Endothelial cell of umbilical vein (primary cell): ENCODE results near the gene HOXB2. TPM values are rescaled to one million over a fixed set of nuclear protein-coding genes. Genes with fewer than 3 reads are reported as not detected.

Experiments
- BruUV-seq: library from RNA; stranded (reverse); fragments of 400-500 nt; replicated peaks from 2 replicates; lab custom pipeline; 2021; lab: Mats Ljungman, UMichigan
- CTCF ChIA-PET: fragments of 300-600, 350-600 bp; sonication (Branson Sonifier 250); formaldehyde crosslinking; loops from one replicate; lab custom pipeline; 2021; ENCODE audit warnings: antibody characterized with exemption, inconsistent platforms; lab: Charles Lee
- POLR2A ChIA-PET: fragments of 300-600, 350-600 bp; sonication (Branson Sonifier 250); formaldehyde crosslinking; loops from one replicate; lab custom pipeline; 2021; ENCODE audit warnings: antibody characterized with exemption, inconsistent platforms; lab: Charles Lee
- DNase-seq: peaks from one replicate; pipeline ENCODE4 v3.0.0-alpha.2; 2011; ENCODE audit warnings: low read depth, low spot score
- FAIRE-seq: peaks from 2 replicates; lab custom pipeline; 2011; peaks lifted over from hg19 to GRCh38; lab: Jason Lieb, UNC
- H2AFZ ChIP-seq: 2 replicates; pipeline ENCODE4 v1.6.0; 2012; ENCODE audit warnings: low read depth, low read length, control low read depth, inconsistent platforms
- H3K27ac ChIP-seq: 2 replicates; pipeline ENCODE4 v1.5.1; 2011; ENCODE audit warnings: low read depth, mild to moderate bottlenecking, control low read depth, low read length, moderate library complexity; ENCODE audit not compliant: insufficient read depth
- H3K27me3 ChIP-seq, 2 experiments: 2 replicates each; pipeline versions ENCODE4 v1.6.0 to v1.6.1; 2011; ENCODE audit warnings: low read length in 2 of 2, mixed read lengths in 1 of 2; ENCODE audit not compliant: control insufficient read depth in 2 of 2, insufficient read depth in 2 of 2
- H3K36me3 ChIP-seq, 2 experiments: 2 replicates in 1 of 2; 3 replicates in 1 of 2; pipeline ENCODE4 v1.5.1; 2011; ENCODE audit warnings: low read length in 2 of 2, mild to moderate bottlenecking in 1 of 2, moderate library complexity in 1 of 2; ENCODE audit not compliant: control insufficient read depth in 2 of 2, insufficient read depth in 2 of 2; ENCODE audit errors: extremely low read depth in 1 of 2
- H3K4me1 ChIP-seq: 3 replicates; pipeline ENCODE4 v1.5.1; 2011; ENCODE audit warnings: mild to moderate bottlenecking, low read length; ENCODE audit not compliant: control insufficient read depth, insufficient read depth; ENCODE audit errors: extremely low read depth
- H3K4me2 ChIP-seq: 2 replicates; pipeline ENCODE4 v1.6.1; 2011; ENCODE audit warnings: low read length, control low read depth, mixed read lengths; ENCODE audit not compliant: insufficient read depth
- H3K4me3 ChIP-seq, 3 experiments: fragments of 200-600 bp in 1 of 3; sonication (generic), shearing (Covaris generic) in 1 of 3; replicated peaks in 1 of 3; 2 replicates each; pipeline ENCODE4 v1.5.1; 2011 to 2016; ENCODE audit warnings: control low read depth in 3 of 3, low read length in 3 of 3, mild to moderate bottlenecking in 2 of 3, inconsistent platforms in 1 of 3, low read depth in 1 of 3, moderate library complexity in 1 of 3; ENCODE audit not compliant: insufficient read depth in 1 of 3
- H3K79me2 ChIP-seq: 2 replicates; pipeline ENCODE4 v1.6.0; 2012; ENCODE audit warnings: low read length, inconsistent platforms; ENCODE audit not compliant: control insufficient read depth, insufficient read depth
- H3K9ac ChIP-seq: replicated peaks from 2 replicates; pipeline ENCODE3; 2011; ENCODE audit warnings: low read length, control low read depth; ENCODE audit not compliant: insufficient read depth; ENCODE audit errors: extremely low read depth
- H3K9me1 ChIP-seq: replicated peaks from 3 replicates; pipeline ENCODE4 v1.6.0; 2011; ENCODE audit warnings: mild to moderate bottlenecking, low read length; ENCODE audit not compliant: control insufficient read depth, insufficient read depth; ENCODE audit errors: extremely low read depth
- H3K9me3 ChIP-seq: replicated peaks from 2 replicates; pipeline ENCODE4 v1.5.1; 2012; ENCODE audit warnings: low read length, inconsistent platforms; ENCODE audit not compliant: control insufficient read depth, insufficient read depth
- H4K20me1 ChIP-seq: replicated peaks from 2 replicates; pipeline ENCODE3; 2011; ENCODE audit warnings: mild to moderate bottlenecking, low read length; ENCODE audit not compliant: control insufficient read depth, insufficient read depth; ENCODE audit errors: extremely low read depth
- CTCF ChIP-seq, 2 donors: IDR thresholded peaks; 1 replicate in 1 of 2; 2 replicates in 1 of 2; pipeline ENCODE4 v1.5.1; 2011; ENCODE audit warnings: low read length in 2 of 2, mild to moderate bottlenecking in 2 of 2, moderate library complexity in 2 of 2, control low read depth in 1 of 2, inconsistent platforms in 1 of 2, low read depth in 1 of 2; ENCODE audit not compliant: insufficient read depth in 1 of 2; ENCODE audit errors: extremely low read depth in 1 of 2
- EZH2 ChIP-seq: IDR thresholded peaks from 2 replicates; pipeline ENCODE4 v1.6.1; 2012; ENCODE audit warnings: borderline replicate concordance, low read depth, mild to moderate bottlenecking, moderate library complexity, low read length, inconsistent platforms; ENCODE audit not compliant: severe bottlenecking
- FOS ChIP-seq: IDR thresholded peaks from 2 replicates; pipeline ENCODE4 v1.6.1; 2011; ENCODE audit warnings: mild to moderate bottlenecking, low read length, moderate library complexity, borderline replicate concordance; ENCODE audit not compliant: insufficient read depth
- GATA2 ChIP-seq: IDR thresholded peaks from 2 replicates; pipeline ENCODE4 v1.7.0; 2011; ENCODE audit warnings: low read depth, mild to moderate bottlenecking, moderate library complexity, mixed read lengths, low read length; ENCODE audit not compliant: insufficient read length, insufficient read depth
- JUN ChIP-seq: IDR thresholded peaks from 2 replicates; pipeline ENCODE4 v1.6.1; 2011; ENCODE audit warnings: borderline replicate concordance, low read depth; ENCODE audit not compliant: insufficient read length, insufficient read depth
- MAX ChIP-seq: IDR thresholded peaks from 2 replicates; pipeline ENCODE4 v1.6.1; 2011; ENCODE audit not compliant: insufficient read depth, insufficient read length
- MYC ChIP-seq: IDR thresholded peaks from one replicate; pipeline ENCODE4 v1.6.1; 2011; ENCODE audit warnings: mild to moderate bottlenecking, low read depth, low read length
- POLR2A ChIP-seq: IDR thresholded peaks from 2 replicates; pipeline ENCODE4 v1.6.1; 2012; ENCODE audit warnings: low read depth, mild to moderate bottlenecking, control low read depth, low read length
- POLR2AphosphoS5 ChIP-seq: IDR thresholded peaks from 2 replicates; pipeline ENCODE4 v1.6.1; 2012; ENCODE audit warnings: low read depth, mild to moderate bottlenecking, control low read depth, low read length, moderate library complexity; ENCODE audit not compliant: insufficient read depth
- dilution Hi-C: fragments of 300-500 bp; cut with MboI; formaldehyde crosslinking; loops from one replicate; pipeline ENCODE4 v1.15.0; 2019; ENCODE audit warnings: low sequenced_read_pairs; ENCODE audit not compliant: extremely low pct_ligation_motif_present
- intact Hi-C: fragments of 100-400 bp; cut with micrococcal nuclease; formaldehyde crosslinking; loops from one replicate; pipeline ENCODE4 v1.10.0; 2022
- polyA plus RNA-seq, 4 experiments: library from polyadenylated mRNA; depleted of rRNA in 3 of 4; stranded (reverse) in 3 of 4; unstranded in 1 of 4; fragments of >200 nt; gene quantifications; 2 replicates each; pipeline versions ENCODE4 v1.2.1 to v1.2.3, GENCODE V29; 2011 to 2012; ENCODE audit warnings: missing spikeins in 1 of 4
- total RNA-seq: library from RNA; stranded (reverse); gene quantifications from 2 replicates; pipeline ENCODE4 v1.2.3, GENCODE V29; 2021

Gene HOXB2
- total and polyA plus RNA-seq, 2 donors (not counting 3 experiments of a cell fraction or from before 2014, with no cell fraction given), result 14.1 to 23.3 TPM

GRCh38 chr17:48530208-48530886, 14.6 kb downstream of the HOXB2 start:
- intact Hi-C loops (no loop called here), dilution Hi-C loops (no loop called here)
- DNase-seq (no peak), FAIRE-seq (no peak)
- no peak for TF ChIP-seq POLR2A
- no peak for TF ChIP-seq POLR2AphosphoS5
- TF ChIP-seq GATA2, result no peak
- no peak for TF ChIP-seq EZH2
- no peak for TF ChIP-seq CTCF (IDR thresholded peaks at IDR 0.05; ENCODE audit: extremely low read depth in 1 of 2, insufficient read depth in 1 of 2, low read depth in 1 of 2, low read length in 2 of 2)
- TF ChIP-seq MYC, result no peak
- TF ChIP-seq MAX, result no peak
- no peak for TF ChIP-seq JUN
- TF ChIP-seq FOS, result no peak
- H3K9me3 ChIP-seq, result no peaks in the 10 kb centered on the region
- CTCF ChIA-PET, result no interaction called here
- H3K9me1 ChIP-seq, result no peaks in the 10 kb centered on the region
- H3K9ac ChIP-seq, result no peak overlapping the region
- H3K27me3 ChIP-seq, result peaks cover 13 to 18% of the 10 kb centered on the region in 2 experiments
- no peak overlapping the region for H2AFZ ChIP-seq
- H4K20me1 ChIP-seq, result no peaks in the 10 kb centered on the region
- no peaks in the 10 kb centered on the region for H3K79me2 ChIP-seq
- POLR2A ChIA-PET, result no interaction called here
- no peak overlapping the region for H3K4me3 ChIP-seq
- no peak overlapping the region for H3K4me2 ChIP-seq
- no peaks in the 10 kb centered on the region for H3K4me1 ChIP-seq
- H3K27ac ChIP-seq, result no peak overlapping the region
- no TSS peak for BruUV-seq
- no peaks in the 10 kb centered on the region for H3K36me3 ChIP-seq
